Measurements from ENCODE around the gene CYP1A2. TPM values are rescaled to one million over a fixed set of nuclear protein-coding genes. Genes with fewer than 3 reads are reported as not detected.

CYP1A2 gene
- polyA plus RNA-seq, 3 donors: not detected

- Mint-ChIP-seq H3K27me3 (ENCODE audit: low read depth in 3 of 3) (peaks cover 1 to 4% (median 2%) of the 10 kb centered on the region in 3 donors), H3K4me1 (peaks cover 61% of the 10 kb centered on the region), H3K27ac (peak overlapping the region; percentile 73 to 92 (median 90)), H3K36me3 (no peaks in the 10 kb centered on the region), H3K4me3 (peak overlapping the region in 1 of 2 donors; percentile 39), H3K9me3 (peaks cover 0 to 5% (median 3%) of the 10 kb centered on the region in 7 donors)
- intact Hi-C loops (cut with micrococcal nuclease): no loop called here
- Histone ChIP-seq H3K4me3 (replicated peaks in 1 of 3; ENCODE audit: low read depth in 2 of 3, low read length in 3 of 3) (peak overlapping the region in 1 of 3 experiments; percentile 51), H3K9me3 (replicated peaks in 1 of 2; ENCODE audit: control insufficient read depth in 1 of 2, insufficient read depth in 1 of 2, low read length in 2 of 2) (peaks cover 0 to 4% of the 10 kb centered on the region in 2 donors), H3K27me3 (ENCODE audit: control insufficient read depth in 2 of 2, insufficient read depth in 2 of 2, low read length in 2 of 2) (peaks cover 0 to 2% of the 10 kb centered on the region in 2 donors), H3K9ac (ENCODE audit: insufficient read depth, low read length, poor library complexity, severe bottlenecking) (no peak overlapping the region), H4K20me1 (ENCODE audit: insufficient read depth, low read length) (no peaks in the 10 kb centered on the region), H3K27ac (ENCODE audit: low read depth in 1 of 2, low read length in 2 of 2) (peak overlapping the region; percentile 59 to 75), H3K79me2 (ENCODE audit: insufficient read depth, low read length) (no peaks in the 10 kb centered on the region), H3K4me2 (replicated peaks; ENCODE audit: extremely low read depth, low read length, poor library complexity, severe bottlenecking) (peak overlapping the region; percentile 56), H3K36me3 (replicated peaks in 1 of 2; ENCODE audit: control insufficient read depth in 1 of 2, insufficient read depth in 2 of 2, low read length in 2 of 2) (no peaks in the 10 kb centered on the region), H3K4me1 (ENCODE audit: control insufficient read depth in 1 of 2, insufficient read depth in 2 of 2, low read length in 2 of 2) (peaks cover 53 to 62% of the 10 kb centered on the region in 2 donors), H2AFZ (ENCODE audit: insufficient read depth, low read depth, low read length, poor library complexity, severe bottlenecking) (peak overlapping the region; percentile 64)
- TF ChIP-seq CTCF (IDR thresholded peaks at IDR 0.05): no peak
- no CpG with 5 or more reads among the region's 3 CpGs for WGBS (ENCODE audit: insufficient coverage)
- no peak for DNase-seq
Observed at GRCh38 chr15:74709892-74710291, 38.8 kb upstream of the CYP1A2 start.

- Histone ChIP-seq H2AFZ (ENCODE audit: insufficient read depth, low read depth, low read length, poor library complexity, severe bottlenecking) (peak overlapping the region; percentile 64), H3K9ac (ENCODE audit: insufficient read depth, low read length, poor library complexity, severe bottlenecking) (no peak overlapping the region), H3K4me3 (replicated peaks in 1 of 3; ENCODE audit: low read depth in 2 of 3, low read length in 3 of 3) (peak overlapping the region in 1 of 3 experiments; percentile 51), H3K36me3 (replicated peaks in 1 of 2; ENCODE audit: control insufficient read depth in 1 of 2, insufficient read depth in 2 of 2, low read length in 2 of 2) (no peaks in the 10 kb centered on the region), H3K79me2 (ENCODE audit: insufficient read depth, low read length) (no peaks in the 10 kb centered on the region), H3K9me3 (replicated peaks in 1 of 2; ENCODE audit: control insufficient read depth in 1 of 2, insufficient read depth in 1 of 2, low read length in 2 of 2) (peaks cover 0 to 4% of the 10 kb centered on the region in 2 donors), H3K27me3 (ENCODE audit: control insufficient read depth in 2 of 2, insufficient read depth in 2 of 2, low read length in 2 of 2) (peaks cover 0 to 2% of the 10 kb centered on the region in 2 donors), H3K27ac (ENCODE audit: low read depth in 1 of 2, low read length in 2 of 2) (peak overlapping the region; percentile 59 to 75), H4K20me1 (ENCODE audit: insufficient read depth, low read length) (no peaks in the 10 kb centered on the region), H3K4me2 (replicated peaks; ENCODE audit: extremely low read depth, low read length, poor library complexity, severe bottlenecking) (peak overlapping the region; percentile 56), H3K4me1 (ENCODE audit: control insufficient read depth in 1 of 2, insufficient read depth in 2 of 2, low read length in 2 of 2) (peaks cover 49 to 56% of the 10 kb centered on the region in 2 donors)
- peaks cover 58% of the 10 kb centered on the region for H3K4me1 Mint-ChIP-seq
- peaks cover 1 to 4% (median 2%) of the 10 kb centered on the region in 3 donors for H3K27me3 Mint-ChIP-seq (ENCODE audit: low read depth in 3 of 3)
- DNase-seq: peak in 2 of 3 donors; percentile 41 to 56
- no peaks in the 10 kb centered on the region for H3K36me3 Mint-ChIP-seq
- peak overlapping the region; percentile 73 to 92 (median 90) for H3K27ac Mint-ChIP-seq
- H3K4me3 Mint-ChIP-seq: peak overlapping the region in 1 of 2 donors; percentile 39
- intact Hi-C loops (cut with micrococcal nuclease): no loop called here
- WGBS (ENCODE audit: insufficient coverage): 50% methylated on average over 2 of the region's 3 CpGs
- peaks cover 0 to 5% (median 3%) of the 10 kb centered on the region in 7 donors for H3K9me3 Mint-ChIP-seq
- TF ChIP-seq CTCF (IDR thresholded peaks at IDR 0.05): no peak
Observed at GRCh38 chr15:74710319-74711094, 38.1 kb upstream of the CYP1A2 start.

Measured in CD14-positive monocyte (primary cell).